BE2C (cell line): Measurements from ENCODE around the gene SDF2L1.

Experiments used
- DNase-seq: peaks from one replicate; pipeline ENCODE4 v3.0.0-alpha.2; 2020
- H3K27me3 ChIP-seq: fragments of 250-450 bp; sonication (Bioruptor Pico); 2 replicates; pipeline ENCODE4 v1.5.1; 2020; ENCODE audit warnings: mild to moderate bottlenecking
- H3K36me3 ChIP-seq: fragments of 250-450 bp; sonication (Bioruptor Pico); 2 replicates; pipeline ENCODE4 v1.5.1; 2020; ENCODE audit warnings: mild to moderate bottlenecking
- H3K4me1 ChIP-seq: fragments of 250-450 bp; sonication (Bioruptor Pico); 2 replicates; pipeline ENCODE4 v1.5.1; 2020
- H3K4me3 ChIP-seq: 2 replicates; pipeline ENCODE4 v1.5.1; 2011; ENCODE audit warnings: low read depth, low read length
- H3K9me3 ChIP-seq: fragments of 250-450 bp; sonication (Bioruptor Pico); 2 replicates; pipeline ENCODE4 v1.5.1; 2020
- TF ChIP-seq, protein P1 (sequence below): IDR thresholded peaks from 2 replicates; pipeline ENCODE4 v1.5.1; 2012; ENCODE audit warnings: mild to moderate bottlenecking, low read depth, low read length

Gene SDF2L1

GRCh38 chr22:21685164-21685513, 43.0 kb downstream of the SDF2L1 start:
- TF ChIP-seq, protein P1, sequence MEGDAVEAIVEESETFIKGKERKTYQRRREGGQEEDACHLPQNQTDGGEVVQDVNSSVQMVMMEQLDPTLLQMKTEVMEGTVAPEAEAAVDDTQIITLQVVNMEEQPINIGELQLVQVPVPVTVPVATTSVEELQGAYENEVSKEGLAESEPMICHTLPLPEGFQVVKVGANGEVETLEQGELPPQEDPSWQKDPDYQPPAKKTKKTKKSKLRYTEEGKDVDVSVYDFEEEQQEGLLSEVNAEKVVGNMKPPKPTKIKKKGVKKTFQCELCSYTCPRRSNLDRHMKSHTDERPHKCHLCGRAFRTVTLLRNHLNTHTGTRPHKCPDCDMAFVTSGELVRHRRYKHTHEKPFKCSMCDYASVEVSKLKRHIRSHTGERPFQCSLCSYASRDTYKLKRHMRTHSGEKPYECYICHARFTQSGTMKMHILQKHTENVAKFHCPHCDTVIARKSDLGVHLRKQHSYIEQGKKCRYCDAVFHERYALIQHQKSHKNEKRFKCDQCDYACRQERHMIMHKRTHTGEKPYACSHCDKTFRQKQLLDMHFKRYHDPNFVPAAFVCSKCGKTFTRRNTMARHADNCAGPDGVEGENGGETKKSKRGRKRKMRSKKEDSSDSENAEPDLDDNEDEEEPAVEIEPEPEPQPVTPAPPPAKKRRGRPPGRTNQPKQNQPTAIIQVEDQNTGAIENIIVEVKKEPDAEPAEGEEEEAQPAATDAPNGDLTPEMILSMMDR = no peak
- peaks cover 28% of the 10 kb centered on the region for H3K36me3 ChIP-seq
- H3K4me1 ChIP-seq = no peaks in the 10 kb centered on the region
- DNase-seq = no peak
- no peak overlapping the region for H3K4me3 ChIP-seq
- no peaks in the 10 kb centered on the region for H3K27me3 ChIP-seq
- no peaks in the 10 kb centered on the region for H3K9me3 ChIP-seq

DNA sequence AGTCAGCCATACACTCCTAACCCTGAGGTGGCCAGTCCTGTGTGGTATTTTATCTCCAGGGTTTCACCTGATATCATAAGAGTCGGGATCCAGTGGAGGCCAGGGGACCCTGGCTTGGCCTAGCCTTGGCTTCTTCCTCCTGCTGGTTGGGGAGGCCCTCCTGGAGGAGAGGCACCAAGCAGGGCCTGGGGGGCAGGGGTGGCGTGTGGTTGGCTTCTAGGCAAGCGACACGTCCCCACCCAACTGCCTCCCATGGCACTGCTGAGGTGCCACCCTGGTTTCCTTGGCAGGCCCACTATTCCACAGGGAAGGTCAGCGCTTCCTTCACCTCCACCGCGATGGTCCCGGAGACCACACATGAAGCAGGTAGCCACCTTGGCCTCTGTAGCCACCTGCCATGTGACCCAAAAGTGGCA, 44.1 kb downstream of the SDF2L1 start:
- no peaks in the 10 kb centered on the region for H3K9me3 ChIP-seq
- TF ChIP-seq, protein P1 = no peak
- no peak overlapping the region for H3K4me3 ChIP-seq
- DNase-seq = no peak
- H3K27me3 ChIP-seq = no peaks in the 10 kb centered on the region
- H3K4me1 ChIP-seq = no peaks in the 10 kb centered on the region
- H3K36me3 ChIP-seq = peaks cover 27% of the 10 kb centered on the region

DNA sequence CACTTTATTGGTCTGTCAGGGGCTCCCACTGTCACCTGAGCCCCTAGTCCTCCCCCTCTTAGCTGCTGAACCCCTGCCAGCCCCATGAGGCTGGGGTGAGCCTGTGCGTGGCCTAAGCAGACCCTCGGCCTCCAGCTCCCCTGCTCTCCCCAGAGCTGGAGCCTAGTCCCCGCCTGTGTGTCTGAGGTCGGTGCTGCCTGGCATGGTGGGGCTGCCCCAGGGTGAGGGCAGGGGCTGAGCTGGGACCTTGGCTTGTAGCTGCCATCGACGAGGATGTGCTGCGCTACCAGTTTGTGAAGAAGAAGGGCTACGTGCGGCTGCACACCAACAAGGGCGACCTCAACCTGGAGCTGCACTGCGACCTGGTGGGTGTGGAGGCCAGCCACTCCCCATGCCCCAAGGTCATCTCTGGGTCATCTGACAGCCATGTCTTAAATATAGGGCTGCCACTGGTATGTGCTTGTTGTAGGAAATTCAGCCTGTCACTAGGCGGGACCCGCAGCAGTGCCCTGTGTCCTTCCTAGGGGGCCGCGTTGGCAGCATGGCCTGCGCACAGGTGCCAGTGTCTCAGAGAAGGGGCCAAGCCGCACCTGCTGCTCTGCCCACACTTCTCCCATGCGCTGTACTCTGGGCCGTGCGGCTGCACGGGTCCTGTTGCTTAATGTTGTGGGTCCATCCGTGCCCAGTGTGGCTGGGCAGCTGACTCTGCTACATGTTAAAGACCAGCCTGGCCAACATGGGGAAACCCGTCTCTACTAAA, 44.7 kb downstream of the SDF2L1 start:
- Histone ChIP-seq H3K27me3 (no peaks in the 10 kb centered on the region), H3K9me3 (no peaks in the 10 kb centered on the region), H3K36me3 (peaks cover 25% of the 10 kb centered on the region), H3K4me1 (no peaks in the 10 kb centered on the region), H3K4me3 (no peak overlapping the region)
- DNase-seq = no peak
- TF ChIP-seq, protein P1 = no peak

- TF ChIP-seq, protein P1 = no peak
- peaks cover 25% of the 10 kb centered on the region for H3K36me3 ChIP-seq
- DNase-seq = no peak
- H3K9me3 ChIP-seq = no peaks in the 10 kb centered on the region
- H3K4me1 ChIP-seq = no peaks in the 10 kb centered on the region
- no peak overlapping the region for H3K4me3 ChIP-seq
- H3K27me3 ChIP-seq = no peaks in the 10 kb centered on the region
These were observed 45.7 kb downstream of the SDF2L1 start for GRCh38 chr22:21687685-21688259.

DNA sequence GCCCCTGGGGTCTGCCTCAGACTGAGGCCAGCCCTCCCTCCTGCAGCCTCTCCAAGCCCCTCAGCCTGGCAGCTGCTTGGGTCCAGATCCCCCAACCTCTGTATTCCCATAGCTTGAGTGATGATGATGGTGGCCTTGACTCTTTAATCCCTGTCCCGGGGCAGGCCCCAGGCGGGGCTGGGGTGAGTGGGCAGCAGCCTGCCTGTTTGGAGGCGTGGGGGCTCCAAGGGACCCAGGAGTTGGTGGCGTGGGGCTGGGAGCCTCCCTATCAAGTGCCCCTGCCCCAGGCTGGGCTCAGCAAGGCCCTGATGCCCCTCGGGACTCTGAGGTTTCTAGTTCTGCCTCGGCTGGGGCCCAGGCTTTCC, 46.2 kb downstream of the SDF2L1 start:
- TF ChIP-seq, protein P1 = no peak
- Histone ChIP-seq H3K9me3 (no peaks in the 10 kb centered on the region), H3K36me3 (peaks cover 30% of the 10 kb centered on the region), H3K27me3 (no peaks in the 10 kb centered on the region), H3K4me3 (no peak overlapping the region), H3K4me1 (no peaks in the 10 kb centered on the region)
- no peak for DNase-seq

- Histone ChIP-seq H3K9me3 (no peaks in the 10 kb centered on the region), H3K4me3 (no peak overlapping the region), H3K27me3 (no peaks in the 10 kb centered on the region), H3K36me3 (peaks cover 35% of the 10 kb centered on the region), H3K4me1 (no peaks in the 10 kb centered on the region)
- DNase-seq = no peak
- TF ChIP-seq, protein P1 = no peak
These were observed 46.7 kb downstream of the SDF2L1 start for GRCh38 chr22:21688706-21689381.
